A549 (cell line): Measurements from ENCODE around the gene SIM2. TPM values are rescaled to one million over a fixed set of nuclear protein-coding genes. Genes with fewer than 3 reads are reported as not detected.

Source experiments
- ATAC-seq, 2 experiments: fragments of 200-7000 bp in 1 of 2; fragments of >200 bp in 1 of 2; cut with Nextera tagmentation in 1 of 2; cut with Tn5 transposase in 1 of 2; 3 replicates each; pipeline versions ENCODE4 v1.8.0 to v1.9.1; 2018 to 2020; ENCODE audit warnings: mild to moderate bottlenecking in 1 of 2, moderate library complexity in 1 of 2
- CTCF ChIA-PET: fragments of 300-600 bp; sonication (Branson Sonifier 250); formaldehyde crosslinking; extraction: SDS; loops from one replicate; lab custom pipeline; 2021; ENCODE audit warnings: antibody characterized with exemption, inconsistent platforms; lab: Yijun Ruan, JAX
- POLR2A ChIA-PET: fragments of 350-600 bp; formaldehyde crosslinking; extraction: SDS; loops from one replicate; lab custom pipeline; 2021; ENCODE audit warnings: antibody characterized with exemption, inconsistent platforms; lab: Yijun Ruan, JAX
- DNase-seq, 2 experiments: peaks; one replicate each; pipeline versions ENCODE4 v3.0.0 to v3.0.0-alpha.2; 2011 to 2016; ENCODE audit warnings: low read depth in 1 of 2, low spot score in 1 of 2
- FAIRE-seq: peaks from 2 replicates; lab custom pipeline; 2011; peaks lifted over from hg19 to GRCh38; lab: Jason Lieb, UNC
- H3K27ac ChIP-seq, 2 experiments: fragments of >200 bp; sonication (Bioruptor Twin); formaldehyde crosslinking; 3 replicates each; pipeline ENCODE4 v1.5.1; 2016 to 2017
- H3K4me1 ChIP-seq: fragments of >200 bp; sonication (Bioruptor Twin); formaldehyde crosslinking; 3 replicates; pipeline ENCODE4 v1.6.1; 2016
- H3K4me2 ChIP-seq: fragments of >200 bp; sonication (Bioruptor Twin); formaldehyde crosslinking; 3 replicates; pipeline ENCODE4 v1.6.1; 2016
- H3K4me3 ChIP-seq: fragments of >200 bp; sonication (Bioruptor Twin); formaldehyde crosslinking; 3 replicates; pipeline ENCODE4 v1.5.1; 2016
- H3K9me3 ChIP-seq: fragments of >200 bp; sonication (Bioruptor Twin); formaldehyde crosslinking; 3 replicates; pipeline ENCODE4 v1.6.1; 2016
- BCL3 ChIP-seq: fragments of >200 bp; sonication (Bioruptor Twin); formaldehyde crosslinking; IDR thresholded peaks from 3 replicates; pipeline ENCODE4 v1.6.1; 2016
- CBX2 ChIP-seq: fragments of 200-600 bp; sonication (generic); IDR thresholded peaks from 2 replicates; pipeline ENCODE4 v1.6.1; 2016; ENCODE audit warnings: low read depth, mild to moderate bottlenecking, borderline replicate concordance
- CBX8 ChIP-seq: fragments of 200-600 bp; sonication (generic); IDR thresholded peaks from 2 replicates; pipeline ENCODE4 v1.6.1; 2016
- CEBPB ChIP-seq, 2 experiments: fragments of >200 bp in 1 of 2; sonication (Bioruptor Twin) in 1 of 2; formaldehyde crosslinking in 1 of 2; IDR thresholded peaks; 2 replicates each; pipeline ENCODE4 v1.6.1; 2012 to 2016
- CHD2 ChIP-seq: fragments of 150-350 bp; IDR thresholded peaks from 2 replicates; pipeline ENCODE4 v1.6.1; 2014; ENCODE audit warnings: low read length; ENCODE audit not compliant: partially characterized antibody
- EHMT2 ChIP-seq: fragments of 200-600 bp; sonication (generic); IDR thresholded peaks from 2 replicates; pipeline ENCODE4 v1.6.1; 2016; ENCODE audit warnings: antibody characterized with exemption, low read depth, mild to moderate bottlenecking, moderate library complexity
- EP300 ChIP-seq, 2 experiments: fragments of >200 bp; sonication (Bioruptor Twin); formaldehyde crosslinking; IDR thresholded peaks; 2 replicates in 1 of 2; 3 replicates in 1 of 2; pipeline ENCODE4 v1.6.1; 2016 to 2017
- ESRRA ChIP-seq: fragments of 150-350 bp; IDR thresholded peaks from 2 replicates; pipeline ENCODE4 v1.6.1; 2014; ENCODE audit warnings: mild to moderate bottlenecking, low read length, borderline replicate concordance
- FOSB ChIP-seq: fragments of 250-450 bp; sonication (Bioruptor Pico); IDR thresholded peaks from 2 replicates; pipeline ENCODE4 v1.5.0; 2020; ENCODE audit warnings: mild to moderate bottlenecking, moderate library complexity
- FOSL2 ChIP-seq, 2 experiments: fragments of 450-650 bp in 1 of 2; fragments of >200 bp in 1 of 2; sonication (Bioruptor Twin) in 1 of 2; formaldehyde crosslinking; IDR thresholded peaks; 2 replicates each; pipeline versions ENCODE4 v1.5.0 to v1.6.1; 2016 to 2020; ENCODE audit warnings: mild to moderate bottlenecking in 1 of 2, moderate library complexity in 1 of 2
- GATA3 ChIP-seq: IDR thresholded peaks from 2 replicates; pipeline ENCODE4 v1.6.1; 2012; ENCODE audit warnings: borderline replicate concordance
- HOXA7 ChIP-seq: fragments of 250-450 bp; sonication (Bioruptor Pico); IDR thresholded peaks from 2 replicates; pipeline ENCODE4 v1.5.0; 2020; ENCODE audit warnings: mild to moderate bottlenecking, moderate library complexity
- HOXB13 ChIP-seq: fragments of 250-450 bp; sonication (Bioruptor Pico); IDR thresholded peaks from 2 replicates; pipeline ENCODE4 v1.5.0; 2020; ENCODE audit warnings: low read depth, mild to moderate bottlenecking, moderate library complexity
- HOXB5 ChIP-seq: fragments of 250-450 bp; sonication (Bioruptor Pico); IDR thresholded peaks from 2 replicates; pipeline ENCODE4 v1.5.0; 2020; ENCODE audit warnings: mild to moderate bottlenecking, moderate library complexity
- JUN ChIP-seq, 2 experiments: fragments of >200 bp; sonication (Bioruptor Twin); formaldehyde crosslinking; IDR thresholded peaks; 2 replicates in 1 of 2; 3 replicates in 1 of 2; pipeline ENCODE4 v1.6.1; 2016 to 2017
- KDM1A ChIP-seq: fragments of 200-600 bp; sonication (generic); IDR thresholded peaks from 2 replicates; pipeline ENCODE4 v1.6.1; 2016; ENCODE audit warnings: low read depth, mild to moderate bottlenecking
- KDM5A ChIP-seq: fragments of 200-600 bp; sonication (generic); IDR thresholded peaks from 2 replicates; pipeline ENCODE4 v1.6.1; 2016; ENCODE audit warnings: antibody characterized with exemption, mild to moderate bottlenecking
- NPAS2 ChIP-seq: fragments of 250-450 bp; sonication (Bioruptor Pico); IDR thresholded peaks from 2 replicates; pipeline ENCODE4 v1.8.0; 2022; ENCODE audit warnings: mild to moderate bottlenecking, moderate library complexity, borderline replicate concordance
- NR3C1 ChIP-seq: fragments of >200 bp; sonication (Bioruptor Twin); formaldehyde crosslinking; IDR thresholded peaks from 3 replicates; pipeline ENCODE4 v1.6.1; 2017
- RAD21 ChIP-seq, 2 experiments: fragments of >200 bp in 1 of 2; sonication (Bioruptor Twin) in 1 of 2; formaldehyde crosslinking in 1 of 2; IDR thresholded peaks in 1 of 2; conservative IDR thresholded peaks in 1 of 2; 2 replicates in 1 of 2; 3 replicates in 1 of 2; pipeline ENCODE4 v1.6.1; 2012 to 2018; ENCODE audit warnings: inconsistent platforms in 1 of 2
- SREBF2 ChIP-seq: fragments of 450-650 bp; IDR thresholded peaks from 2 replicates; pipeline ENCODE4 v1.6.1; 2014; ENCODE audit warnings: mild to moderate bottlenecking, moderate library complexity
- WGBS: methylation state at CpG from one replicate; pipeline ENCODE4 v1.1.6; 2017; ENCODE audit errors: missing lambda C conversion rate; 5-methylcytosine and 5-hydroxymethylcytosine counted together
- polyA plus RNA-seq, 4 experiments: library from polyadenylated mRNA; depleted of rRNA in 3 of 4; stranded (reverse); fragments of >200 nt; fragmentation: RNase III in 1 of 4; extraction: RNeasy Plus Mini Kit Qiagen cat#74134 plus additional on column Dnase treatment in 1 of 4; gene quantifications; 2 replicates in 3 of 4; 3 replicates in 1 of 4; pipeline ENCODE4 v1.2.3, GENCODE V29; 2011 to 2017
- TF ChIP-seq, protein P1 (sequence below): fragments of >200 bp; sonication (Bioruptor Twin); formaldehyde crosslinking; IDR thresholded peaks from 2 replicates; pipeline ENCODE4 v1.6.1; 2016
- TF ChIP-seq, protein P2 (sequence below): fragments of 250-450 bp; sonication (Bioruptor Pico); IDR thresholded peaks from 2 replicates; pipeline ENCODE4 v1.5.0; 2021; ENCODE audit warnings: mild to moderate bottlenecking, moderate library complexity, borderline replicate concordance
- TF ChIP-seq, protein P3 (sequence below): fragments of 200-600 bp; sonication (generic); IDR thresholded peaks from 2 replicates; pipeline ENCODE4 v1.6.1; 2016; ENCODE audit warnings: antibody characterized with exemption, mild to moderate bottlenecking, moderate library complexity
- TF ChIP-seq, protein P4 (sequence below): IDR thresholded peaks from 2 replicates; pipeline ENCODE4 v1.6.1; 2012; ENCODE audit warnings: low read depth, borderline replicate concordance

The SIM2 gene
- polyA plus RNA-seq, 2 of the 4 experiments (the other 2 are of a cell fraction): 12.6 to 13.4 TPM

DNA sequence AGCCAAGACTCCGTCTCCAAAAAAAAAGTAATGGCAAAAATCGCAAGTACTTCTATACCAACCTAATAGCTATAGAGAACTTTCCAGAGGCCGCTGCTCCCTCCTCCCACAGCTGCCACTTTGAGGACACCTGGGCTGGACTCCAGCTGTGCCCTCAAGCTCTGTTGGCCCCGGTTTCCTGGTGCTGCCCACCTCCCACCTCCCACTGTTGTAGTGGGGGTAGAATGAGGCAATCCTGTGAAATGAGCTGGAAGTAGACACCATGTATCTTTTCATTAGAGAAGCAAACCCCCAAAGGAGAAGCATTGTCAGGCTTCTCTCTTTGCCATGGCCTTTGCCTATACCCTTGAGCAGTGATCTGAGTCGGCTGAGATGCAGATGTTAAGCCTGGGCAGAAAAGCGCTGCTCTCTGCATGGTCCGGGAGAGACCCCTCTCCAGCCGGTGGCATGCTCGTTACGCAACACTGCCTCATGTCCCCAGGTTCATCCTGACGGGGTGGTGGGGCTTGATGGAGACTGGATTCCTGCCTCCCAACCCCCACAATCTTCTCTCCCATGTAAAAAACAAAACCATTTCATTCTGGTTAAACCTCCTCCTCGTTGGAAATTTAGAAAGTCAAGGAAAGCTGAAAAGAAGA lies 39.7 kb downstream of the SIM2 start:
- Histone ChIP-seq H3K9me3 (no peaks in the 10 kb centered on the region), H3K4me1 (no peaks in the 10 kb centered on the region), H3K4me2 (no peak overlapping the region), H3K4me3 (no peak overlapping the region), H3K27ac (peak overlapping the region in 1 of 2 experiments; percentile 50; a peak in 2 of 6 replicates)
- POLR2A ChIA-PET: no interaction called here
- FAIRE-seq (no peak), DNase-seq (no peak), ATAC-seq (no peak)
- 83% methylated on average over 6 of the region's 12 CpGs for WGBS
- CTCF ChIA-PET: no interaction called here
- peak in 1 of 2 experiments; percentile 31; a peak in 1 of 4 replicates for TF ChIP-seq CEBPB (IDR thresholded peaks at IDR 0.05)
- TF ChIP-seq EP300 (IDR thresholded peaks at IDR 0.05): no peak
- no peak for TF ChIP-seq HOXB5 (CRISPR knock-in tag)
- TF ChIP-seq, protein P1, sequence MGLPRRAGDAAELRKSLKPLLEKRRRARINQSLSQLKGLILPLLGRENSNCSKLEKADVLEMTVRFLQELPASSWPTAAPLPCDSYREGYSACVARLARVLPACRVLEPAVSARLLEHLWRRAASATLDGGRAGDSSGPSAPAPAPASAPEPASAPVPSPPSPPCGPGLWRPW: no peak
- TF ChIP-seq, protein P2, sequence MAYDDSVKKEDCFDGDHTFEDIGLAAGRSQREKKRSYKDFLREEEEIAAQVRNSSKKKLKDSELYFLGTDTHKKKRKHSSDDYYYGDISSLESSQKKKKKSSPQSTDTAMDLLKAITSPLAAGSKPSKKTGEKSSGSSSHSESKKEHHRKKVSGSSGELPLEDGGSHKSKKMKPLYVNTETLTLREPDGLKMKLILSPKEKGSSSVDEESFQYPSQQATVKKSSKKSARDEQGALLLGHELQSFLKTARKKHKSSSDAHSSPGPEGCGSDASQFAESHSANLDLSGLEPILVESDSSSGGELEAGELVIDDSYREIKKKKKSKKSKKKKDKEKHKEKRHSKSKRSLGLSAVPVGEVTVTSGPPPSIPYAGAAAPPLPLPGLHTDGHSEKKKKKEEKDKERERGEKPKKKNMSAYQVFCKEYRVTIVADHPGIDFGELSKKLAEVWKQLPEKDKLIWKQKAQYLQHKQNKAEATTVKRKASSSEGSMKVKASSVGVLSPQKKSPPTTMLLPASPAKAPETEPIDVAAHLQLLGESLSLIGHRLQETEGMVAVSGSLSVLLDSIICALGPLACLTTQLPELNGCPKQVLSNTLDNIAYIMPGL (CRISPR knock-in tag): no peak
- no peak for TF ChIP-seq FOSB (CRISPR knock-in tag)
- no peak for TF ChIP-seq KDM1A

- ATAC-seq (no peak), FAIRE-seq (no peak), DNase-seq (no peak)
- ChIA-PET POLR2A (no interaction called here), CTCF (interaction anchor here (0.5 kb wide), 1 partner anchor 41 kb away, joined by 3 read pairs; no protein-coding TSS in a partner anchor)
- H3K4me2 ChIP-seq: no peak overlapping the region
- H3K9me3 ChIP-seq: no peaks in the 10 kb centered on the region
- H3K4me1 ChIP-seq: no peaks in the 10 kb centered on the region
- TF ChIP-seq HOXB5 (CRISPR knock-in tag) (no peak), KDM5A (no peak), JUN (IDR thresholded peaks at IDR 0.05) (no peak), EHMT2 (no peak)
- TF ChIP-seq, protein P3, sequence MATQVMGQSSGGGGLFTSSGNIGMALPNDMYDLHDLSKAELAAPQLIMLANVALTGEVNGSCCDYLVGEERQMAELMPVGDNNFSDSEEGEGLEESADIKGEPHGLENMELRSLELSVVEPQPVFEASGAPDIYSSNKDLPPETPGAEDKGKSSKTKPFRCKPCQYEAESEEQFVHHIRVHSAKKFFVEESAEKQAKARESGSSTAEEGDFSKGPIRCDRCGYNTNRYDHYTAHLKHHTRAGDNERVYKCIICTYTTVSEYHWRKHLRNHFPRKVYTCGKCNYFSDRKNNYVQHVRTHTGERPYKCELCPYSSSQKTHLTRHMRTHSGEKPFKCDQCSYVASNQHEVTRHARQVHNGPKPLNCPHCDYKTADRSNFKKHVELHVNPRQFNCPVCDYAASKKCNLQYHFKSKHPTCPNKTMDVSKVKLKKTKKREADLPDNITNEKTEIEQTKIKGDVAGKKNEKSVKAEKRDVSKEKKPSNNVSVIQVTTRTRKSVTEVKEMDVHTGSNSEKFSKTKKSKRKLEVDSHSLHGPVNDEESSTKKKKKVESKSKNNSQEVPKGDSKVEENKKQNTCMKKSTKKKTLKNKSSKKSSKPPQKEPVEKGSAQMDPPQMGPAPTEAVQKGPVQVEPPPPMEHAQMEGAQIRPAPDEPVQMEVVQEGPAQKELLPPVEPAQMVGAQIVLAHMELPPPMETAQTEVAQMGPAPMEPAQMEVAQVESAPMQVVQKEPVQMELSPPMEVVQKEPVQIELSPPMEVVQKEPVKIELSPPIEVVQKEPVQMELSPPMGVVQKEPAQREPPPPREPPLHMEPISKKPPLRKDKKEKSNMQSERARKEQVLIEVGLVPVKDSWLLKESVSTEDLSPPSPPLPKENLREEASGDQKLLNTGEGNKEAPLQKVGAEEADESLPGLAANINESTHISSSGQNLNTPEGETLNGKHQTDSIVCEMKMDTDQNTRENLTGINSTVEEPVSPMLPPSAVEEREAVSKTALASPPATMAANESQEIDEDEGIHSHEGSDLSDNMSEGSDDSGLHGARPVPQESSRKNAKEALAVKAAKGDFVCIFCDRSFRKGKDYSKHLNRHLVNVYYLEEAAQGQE: no peak
- no peak overlapping the region for H3K4me3 ChIP-seq
- H3K27ac ChIP-seq: no peak overlapping the region
- WGBS: 92% methylated on average over 19 of the region's 21 CpGs
Measured at GRCh38 chr21:36741506-36741905, 42.6 kb downstream of the SIM2 start.

GRCh38 chr21:36743008-36743407 lies 44.1 kb downstream of the SIM2 start:
- H3K4me1 ChIP-seq: peaks cover 5% of the 10 kb centered on the region; the same call in 1 of the 3 replicates
- CTCF ChIA-PET: interaction anchor here (0.9 to 1.3 kb wide), 2 partner anchors 10 to 185 kb away, joined by 3 to 4 read pairs; no protein-coding TSS in a partner anchor
- no peak for ATAC-seq
- WGBS: 93% methylated on average over 3 of the region's 7 CpGs
- no peak overlapping the region for H3K27ac ChIP-seq
- no peaks in the 10 kb centered on the region for H3K9me3 ChIP-seq
- no peak overlapping the region for H3K4me2 ChIP-seq
- TF ChIP-seq CBX2 (no peak), ESRRA (no peak), CEBPB (IDR thresholded peaks at IDR 0.05) (no peak), HOXB13 (CRISPR knock-in tag) (no peak), CBX8 (no peak), BCL3 (no peak), RAD21 (conservative IDR thresholded peaks at IDR 0.05 in 1 of 2, IDR thresholded peaks at IDR 0.05 in 1 of 2) (no peak), NR3C1 (no peak), GATA3 (no peak), SREBF2 (no peak), CHD2 (no peak), NPAS2 (CRISPR knock-in tag) (no peak), FOSL2 (IDR thresholded peaks at IDR 0.05) (no peak), FOSL2 (CRISPR knock-in tag; IDR thresholded peaks at IDR 0.05) (no peak), HOXA7 (CRISPR knock-in tag) (no peak)
- TF ChIP-seq, protein P4, sequence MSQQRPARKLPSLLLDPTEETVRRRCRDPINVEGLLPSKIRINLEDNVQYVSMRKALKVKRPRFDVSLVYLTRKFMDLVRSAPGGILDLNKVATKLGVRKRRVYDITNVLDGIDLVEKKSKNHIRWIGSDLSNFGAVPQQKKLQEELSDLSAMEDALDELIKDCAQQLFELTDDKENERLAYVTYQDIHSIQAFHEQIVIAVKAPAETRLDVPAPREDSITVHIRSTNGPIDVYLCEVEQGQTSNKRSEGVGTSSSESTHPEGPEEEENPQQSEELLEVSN: no peak
- TF ChIP-seq, all 56 proteins: peak for 0
- FAIRE-seq (no peak), DNase-seq (no peak)
- POLR2A ChIA-PET: no interaction called here
- no peak overlapping the region for H3K4me3 ChIP-seq
